NCI-H526 (cell line): ENCODE measurements around the gene LLCFC1.

Experiments used
- DNase-seq, 2 experiments: peaks; one replicate each; lab custom pipeline; 2025; lab: John Stamatoyannopoulos, UW

The LLCFC1 gene

DNA sequence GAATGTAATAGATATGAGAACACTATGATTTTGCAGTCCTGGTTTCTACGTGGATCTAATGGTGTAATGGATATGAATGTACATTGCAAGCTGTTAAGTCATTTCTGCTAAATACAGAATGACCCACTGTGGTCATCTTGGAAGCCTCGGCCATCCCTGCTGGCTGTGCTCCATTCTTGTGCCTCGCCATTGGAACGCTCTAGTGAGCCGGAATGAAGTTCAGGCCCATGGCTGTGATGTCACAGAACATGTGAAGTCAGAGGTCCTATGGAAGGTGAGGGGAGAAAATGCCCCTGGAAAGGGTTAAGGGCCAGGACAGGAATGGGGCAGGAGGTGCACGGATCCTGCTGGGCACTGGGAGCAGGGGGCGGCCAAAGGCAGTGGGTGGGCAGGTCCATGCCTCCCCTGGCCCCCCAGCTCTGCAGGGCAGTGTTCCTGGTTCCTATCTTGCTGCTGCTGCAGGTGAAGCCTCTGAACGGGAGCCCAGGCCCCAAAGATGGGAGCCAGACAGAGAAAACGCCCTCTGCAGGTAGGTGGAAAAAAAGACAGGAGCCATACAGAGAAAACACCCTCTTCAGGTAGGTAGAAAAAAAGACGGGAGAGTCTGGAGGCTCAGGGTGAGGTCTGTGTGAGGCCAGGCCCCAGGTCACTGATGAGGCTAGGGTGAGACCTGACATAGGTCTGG lies at the start of gene LLCFC1:
Gene LLCFC1 (plus strand): TSS at position 259 of the 685 bp plus-strand sequence. CDS start 138 bp downstream, at position 397.
- peak; percentile 2 to 19 for DNase-seq

DNA sequence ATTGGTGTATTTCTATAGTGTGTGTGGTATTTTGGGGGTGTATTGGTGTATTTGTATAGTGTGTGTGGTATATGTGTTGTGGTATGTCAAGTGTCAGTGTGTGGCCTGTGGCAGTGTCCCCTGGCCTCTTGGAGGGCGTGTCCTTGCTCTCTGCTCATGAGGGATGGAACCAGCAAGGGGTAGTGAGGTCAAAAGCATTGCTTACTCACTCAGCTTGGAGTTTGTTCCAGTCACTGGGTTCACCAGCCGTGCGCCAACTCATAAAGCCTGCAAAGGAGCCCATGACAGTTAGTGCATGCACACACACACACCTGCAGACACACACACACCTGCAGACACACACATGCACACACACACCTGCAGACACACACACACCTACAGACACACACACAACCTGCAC lies 49.5 kb upstream of the LLCFC1 start:
- no peak for DNase-seq

DNA sequence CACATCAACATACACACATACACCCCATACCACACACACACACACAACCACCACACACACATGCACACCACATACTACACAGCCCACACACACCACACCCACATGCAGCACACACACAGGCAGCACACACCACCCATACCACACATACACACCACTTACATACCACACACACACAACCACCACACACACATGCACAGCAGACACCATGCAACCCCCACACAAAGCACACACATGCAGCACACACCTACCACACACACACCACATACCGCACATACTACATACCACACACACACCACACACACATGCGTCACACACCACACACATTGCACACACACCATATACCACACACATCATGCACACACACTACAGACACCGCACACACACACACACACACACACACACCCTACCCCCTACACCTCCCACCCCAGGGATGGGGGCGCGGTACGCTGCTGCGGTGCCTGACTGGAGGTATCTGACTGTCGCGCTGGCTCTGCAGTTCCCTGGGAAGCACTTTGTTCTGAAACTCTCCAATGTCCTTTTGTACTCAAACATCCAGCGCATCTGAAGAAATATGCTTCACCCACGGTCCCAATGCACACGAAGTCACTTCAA lies 48.3 kb upstream of the LLCFC1 start:
- DNase-seq: no peak

DNA sequence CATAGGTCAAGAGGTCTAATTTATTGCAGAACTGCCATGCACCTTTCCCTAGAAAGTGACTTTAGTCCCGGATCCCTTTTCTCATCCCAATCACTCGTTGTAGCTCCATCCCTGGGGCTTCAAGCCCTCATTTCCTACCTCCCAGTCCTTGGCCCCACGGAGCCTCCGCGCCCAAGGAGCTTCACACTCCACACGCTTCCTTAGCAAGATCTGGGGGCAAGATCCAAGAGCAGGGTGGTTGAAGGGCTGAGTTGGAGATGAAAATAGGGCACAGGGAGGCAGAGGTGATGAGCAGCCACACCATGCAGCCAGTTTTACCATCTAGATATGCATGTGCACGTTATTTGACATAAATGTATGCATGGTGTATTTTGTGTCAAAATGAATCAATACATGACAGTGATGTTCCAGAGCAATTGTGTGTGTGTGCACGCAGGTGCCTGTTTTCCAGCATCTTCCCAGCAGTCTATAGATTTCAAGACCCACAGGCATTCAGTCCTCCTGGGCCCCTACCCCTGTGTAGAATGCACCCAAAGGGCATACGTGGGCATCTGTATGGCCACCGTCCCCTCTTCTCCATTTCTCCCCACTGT lies 47.7 kb upstream of the LLCFC1 start:
- DNase-seq: no peak

DNA sequence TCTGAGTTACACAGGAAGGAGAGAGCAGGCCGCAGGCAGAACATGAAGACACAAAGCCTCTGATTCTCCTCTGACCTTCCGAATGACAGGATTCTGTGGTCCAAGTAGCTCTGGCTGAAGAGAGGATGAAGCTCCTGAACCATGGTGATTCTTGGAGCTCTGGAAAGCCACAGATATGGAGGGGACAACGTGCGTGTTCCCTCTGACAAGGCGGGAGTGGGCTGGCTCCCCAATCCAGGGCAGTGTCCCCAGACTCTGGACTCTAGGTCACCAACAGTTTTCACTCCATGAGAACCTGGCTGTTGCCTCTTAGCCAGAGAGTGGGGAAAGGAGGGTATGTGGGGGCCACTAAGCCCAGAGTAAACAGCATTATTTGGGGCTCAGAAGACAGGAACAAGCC lies 46.3 kb upstream of the LLCFC1 start:
- DNase-seq: no peak

DNA sequence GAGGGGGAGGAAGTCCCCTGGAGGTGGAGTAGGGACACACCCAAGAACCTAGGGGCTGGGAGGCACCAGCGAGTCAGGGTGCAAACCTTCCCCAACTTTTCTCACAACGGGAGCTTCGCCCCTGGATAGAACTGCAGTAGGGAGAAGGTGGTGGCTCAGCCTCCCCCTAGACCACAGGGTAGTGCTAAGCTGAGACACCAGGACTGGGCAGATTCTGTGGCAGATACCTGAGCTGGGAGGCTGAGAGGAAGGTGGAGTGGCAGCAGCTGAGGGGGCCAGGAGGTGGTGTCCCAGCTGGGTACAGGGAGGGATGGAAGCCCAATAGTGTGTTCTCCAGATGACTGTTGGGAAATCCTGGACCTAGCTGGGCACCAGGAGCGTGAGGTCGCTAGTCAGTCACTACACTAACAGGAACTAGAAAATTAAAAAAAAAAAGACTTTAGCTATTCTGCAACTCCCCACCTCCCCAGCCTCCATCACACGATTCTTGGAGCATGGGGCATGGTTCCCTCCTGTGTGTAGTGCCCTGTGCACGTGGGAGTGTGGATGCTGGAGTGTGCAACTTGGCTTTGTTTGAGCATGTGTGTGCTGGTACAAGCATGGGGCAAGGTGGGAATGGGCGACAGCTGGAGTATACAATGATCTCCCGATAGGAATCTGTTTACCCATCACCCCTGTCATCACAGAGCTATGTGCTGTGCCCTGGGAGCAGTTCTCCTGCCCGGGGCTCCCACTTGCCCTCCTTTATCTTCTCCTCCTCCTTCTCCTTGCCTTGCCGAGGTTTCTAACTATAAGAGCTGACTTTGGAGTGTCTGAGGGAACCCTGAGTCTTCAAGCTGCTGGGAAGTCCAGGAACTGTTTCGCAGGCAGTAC lies 44.9 kb upstream of the LLCFC1 start:
- DNase-seq: no peak

DNA sequence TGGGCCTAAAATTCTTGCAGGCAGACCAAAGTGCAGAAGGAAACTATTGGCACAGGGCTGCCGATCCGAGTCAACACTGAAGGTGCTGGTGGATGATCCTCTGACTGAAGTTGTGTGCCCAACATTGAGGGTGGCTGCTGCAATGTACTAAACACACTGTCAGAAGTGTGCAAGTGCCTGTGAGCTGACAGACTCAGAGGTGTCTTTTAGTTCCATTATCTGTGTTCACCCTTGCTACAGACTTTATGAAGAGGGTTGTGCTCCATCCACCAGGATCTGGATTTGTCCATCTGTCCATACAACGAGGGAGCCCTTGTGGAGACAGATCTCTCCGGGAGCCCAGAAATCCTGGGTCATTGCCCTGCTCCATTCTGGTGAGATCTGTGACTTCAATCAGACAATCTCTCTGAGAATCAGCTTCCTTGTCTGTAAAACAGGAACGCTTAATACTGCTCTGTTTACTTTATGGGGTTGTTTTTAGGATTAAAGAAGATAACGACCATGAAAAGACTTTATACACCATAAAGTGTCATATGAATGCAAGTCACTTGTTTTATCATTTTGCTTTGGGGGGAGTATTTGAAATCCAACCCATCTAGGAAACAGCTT lies 44.2 kb upstream of the LLCFC1 start:
- no peak for DNase-seq

DNA sequence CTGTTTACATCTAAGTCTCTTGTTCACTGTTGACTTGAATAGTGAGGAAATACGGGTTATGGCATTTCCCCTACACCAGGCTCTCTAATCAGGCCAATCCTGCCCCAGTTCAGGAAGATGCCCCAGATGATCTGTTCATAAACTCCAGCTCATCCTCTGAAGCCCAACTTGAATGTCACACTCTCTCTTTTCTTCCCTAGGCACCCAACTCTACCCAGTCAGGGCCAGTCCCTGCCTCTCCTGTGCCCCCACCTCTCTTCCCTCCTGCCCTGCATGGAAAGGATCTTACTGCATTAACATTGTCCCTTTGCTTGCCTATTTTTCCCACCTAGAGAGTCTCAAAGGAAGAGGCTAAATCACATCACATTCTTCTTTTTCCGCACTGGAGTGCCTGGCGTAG lies 43.1 kb upstream of the LLCFC1 start:
- no peak for DNase-seq

DNA sequence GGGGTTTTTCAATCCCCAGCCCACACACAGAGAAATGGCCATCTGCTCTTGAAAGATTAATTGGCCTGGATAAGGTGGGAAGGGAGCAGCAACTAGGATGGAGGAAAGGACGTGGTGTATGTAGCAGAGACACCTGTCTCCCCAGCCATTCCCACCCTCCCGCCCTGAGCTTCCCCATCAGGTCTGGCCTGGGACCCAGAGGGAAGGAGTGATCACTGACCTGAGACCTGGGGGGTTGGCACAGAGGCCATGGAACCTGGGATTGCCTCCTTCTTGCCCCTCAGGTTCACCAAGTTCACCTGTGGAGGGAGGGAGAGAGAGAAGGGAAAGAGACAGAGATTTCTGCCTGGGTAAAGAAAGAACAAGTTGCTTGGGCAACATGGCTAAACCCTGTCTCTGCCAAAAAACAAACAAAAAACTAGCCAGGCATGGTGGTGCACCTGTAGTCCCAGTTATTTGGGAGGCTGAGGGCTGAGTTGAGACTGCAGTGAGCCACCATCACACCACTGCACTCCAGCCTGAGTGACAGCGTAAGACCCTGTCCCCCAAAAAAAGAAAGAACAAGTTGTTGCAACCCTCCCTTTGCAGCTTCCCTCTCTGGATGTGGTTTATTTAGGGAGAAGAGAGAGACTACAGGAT lies 42.4 kb upstream of the LLCFC1 start:
- DNase-seq: no peak

DNA sequence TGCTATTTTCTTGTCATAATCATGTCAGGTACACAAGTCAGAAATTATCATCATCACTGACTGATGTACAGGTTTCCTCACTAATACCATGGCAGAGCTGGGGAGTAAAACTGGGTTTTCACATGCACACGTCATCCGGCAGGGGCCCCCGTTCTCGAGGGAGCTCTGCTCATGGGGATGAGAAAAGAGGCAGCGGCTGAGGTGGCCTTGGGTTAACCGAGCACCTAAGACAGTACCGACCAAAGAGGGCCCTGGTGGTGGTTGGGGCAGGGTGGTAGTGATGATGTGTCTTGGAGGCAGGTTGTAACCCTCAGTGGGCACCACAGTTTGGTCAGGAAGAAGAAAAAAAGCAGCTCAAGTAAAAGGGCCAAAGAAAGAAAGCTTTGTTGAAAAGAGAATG lies 41.6 kb upstream of the LLCFC1 start:
- DNase-seq: no peak

DNA sequence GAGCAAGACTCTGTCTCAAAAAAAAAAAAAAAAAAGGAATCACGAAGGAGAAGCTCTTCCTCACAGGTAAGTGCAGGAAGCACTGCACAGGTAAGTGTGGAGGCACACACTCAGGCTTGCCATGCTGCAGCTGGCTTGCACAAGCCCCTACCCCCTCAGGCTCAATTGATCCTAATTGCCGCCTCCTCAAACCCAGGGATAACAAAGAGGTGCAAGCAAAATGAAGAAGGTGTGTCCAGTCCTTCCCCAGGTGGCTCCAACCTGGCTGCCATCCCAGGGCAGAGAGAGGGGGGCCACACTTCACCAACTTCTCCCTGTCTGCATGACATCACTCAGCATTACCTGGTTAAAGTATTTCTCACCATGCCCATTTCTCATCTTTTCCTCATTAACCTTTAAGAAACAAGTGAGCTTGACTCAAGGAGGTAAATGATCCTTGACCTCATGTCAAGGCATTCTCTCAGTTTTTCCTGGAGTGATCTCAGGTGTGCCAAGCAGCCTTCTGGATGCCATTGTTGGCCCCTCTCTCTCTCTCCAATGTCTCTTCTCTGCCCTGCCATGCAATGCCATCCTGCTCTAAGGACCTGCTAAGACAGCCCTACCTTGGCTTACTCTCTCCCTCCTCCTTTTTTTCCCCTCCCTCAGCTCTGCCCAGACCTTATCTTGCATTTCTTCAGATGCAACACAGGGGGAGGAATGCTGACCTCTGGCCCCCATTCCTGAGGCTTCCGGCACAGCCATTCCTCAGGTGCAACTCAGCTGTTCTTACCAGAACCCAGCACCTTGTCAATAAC lies 40.7 kb upstream of the LLCFC1 start:
- no peak for DNase-seq

DNA sequence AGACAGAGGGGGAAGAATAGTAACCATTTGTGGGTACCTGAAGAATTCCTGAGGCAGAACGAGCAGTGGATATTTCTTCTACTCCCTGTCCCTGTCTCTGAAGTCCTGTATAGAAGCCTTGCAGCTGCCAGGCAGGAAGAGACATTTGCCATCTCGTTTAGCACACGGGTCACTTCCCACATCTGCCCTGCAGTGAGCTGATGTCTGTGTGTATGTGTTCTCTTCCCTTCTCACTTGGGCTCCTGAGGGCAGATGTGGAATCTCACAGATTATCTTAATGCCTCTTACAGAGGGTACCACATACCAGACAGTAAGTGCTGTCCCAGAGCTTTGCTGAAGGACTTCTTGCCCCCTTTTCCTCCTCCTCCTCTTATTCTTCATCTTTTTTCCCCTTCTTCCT lies 39.6 kb upstream of the LLCFC1 start:
- no peak for DNase-seq

DNA sequence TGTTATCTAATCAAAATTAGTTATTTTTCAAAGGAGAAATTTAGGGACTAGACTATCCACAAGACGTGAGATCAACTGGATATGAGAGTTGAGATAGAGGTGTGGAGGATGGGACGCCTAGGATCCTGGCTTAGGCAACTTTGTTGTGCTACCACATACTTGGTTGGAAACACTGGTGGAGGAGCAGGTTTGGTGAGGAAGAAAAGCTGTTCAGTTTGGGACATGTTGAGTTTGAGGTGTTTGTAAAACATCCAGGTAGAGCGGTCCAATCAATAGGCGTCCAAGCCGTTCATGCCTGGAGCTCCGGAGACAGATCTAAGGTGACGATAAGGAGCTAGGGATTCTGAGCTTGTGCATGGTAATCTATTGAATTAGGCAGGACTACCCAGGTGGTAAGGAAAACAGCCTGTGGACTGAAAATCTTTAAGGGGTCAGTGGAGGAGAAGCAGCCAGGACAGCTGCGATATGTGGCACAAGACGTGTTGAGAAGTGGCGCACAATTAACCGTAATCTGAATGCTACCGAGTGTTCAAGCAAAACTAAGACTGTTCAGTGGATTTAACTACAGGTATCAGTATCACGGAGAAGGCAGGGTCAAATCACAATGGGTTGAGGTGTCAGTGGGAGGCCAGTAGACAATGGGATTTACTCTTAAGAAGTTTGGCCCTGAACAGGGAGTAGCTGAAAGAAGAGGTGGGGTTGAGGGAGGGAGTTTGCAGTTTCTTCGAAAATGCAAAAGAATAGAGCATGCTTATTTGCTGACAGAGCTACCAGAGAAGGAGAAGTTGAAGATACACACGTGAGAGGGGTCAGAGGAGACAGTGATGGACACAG lies 37.6 kb upstream of the LLCFC1 start:
- DNase-seq: no peak

DNA sequence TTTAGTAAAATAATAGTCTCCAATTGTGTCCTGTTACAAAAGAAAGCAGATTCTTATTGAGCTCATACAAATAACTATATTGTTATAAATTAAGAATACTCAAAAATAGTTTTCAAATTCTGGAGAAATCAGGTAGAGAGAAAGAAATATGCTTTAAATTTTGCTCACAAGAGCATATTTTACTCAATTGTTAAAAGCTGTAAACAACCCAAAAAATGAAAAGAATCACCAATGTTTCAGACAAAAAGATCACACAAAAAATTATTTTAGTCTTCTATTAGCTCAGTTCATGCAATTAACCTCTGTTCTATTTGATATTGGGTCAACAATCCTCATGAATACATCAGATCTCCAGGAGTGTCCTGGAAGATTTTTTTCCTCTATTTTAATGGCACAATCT lies 35.2 kb upstream of the LLCFC1 start:
- DNase-seq: no peak

DNA sequence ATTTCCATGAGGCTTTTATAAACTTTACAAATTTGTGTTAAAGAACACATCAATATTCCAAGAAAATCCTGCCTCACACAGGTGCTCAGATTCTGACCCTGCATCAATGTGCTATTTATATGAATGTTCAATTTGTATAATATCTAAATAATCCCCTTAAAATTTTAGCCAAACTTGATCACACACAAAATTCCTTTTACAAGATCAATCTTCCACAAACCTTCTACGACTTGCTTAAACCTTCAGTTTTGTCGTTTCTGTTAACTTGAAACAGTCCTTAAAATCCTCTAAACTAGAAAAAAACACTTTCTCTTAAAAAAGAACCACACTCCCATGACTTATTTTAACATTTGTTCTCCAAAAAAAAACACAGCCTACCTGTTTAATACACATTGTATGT lies 33.5 kb upstream of the LLCFC1 start:
- no peak for DNase-seq

DNA sequence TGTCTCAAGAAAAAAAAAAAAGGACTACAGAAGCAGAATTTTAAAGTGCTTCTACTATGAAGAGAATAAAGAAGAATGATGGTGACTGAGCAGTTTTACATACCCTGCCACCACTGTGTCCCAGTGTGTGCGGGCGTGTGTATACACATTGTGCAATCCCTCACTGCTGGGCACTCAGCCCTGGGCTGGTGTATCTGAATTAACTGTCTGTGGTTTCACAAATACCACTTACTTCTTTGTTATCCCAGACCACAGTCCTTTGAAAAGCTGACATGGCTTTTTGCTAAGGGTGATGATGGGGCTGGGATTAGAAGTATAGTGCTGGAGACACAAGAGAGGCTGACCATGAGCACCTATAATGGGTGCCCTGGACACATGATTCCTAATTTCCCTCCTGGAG lies 32.6 kb upstream of the LLCFC1 start:
- DNase-seq: no peak

DNA sequence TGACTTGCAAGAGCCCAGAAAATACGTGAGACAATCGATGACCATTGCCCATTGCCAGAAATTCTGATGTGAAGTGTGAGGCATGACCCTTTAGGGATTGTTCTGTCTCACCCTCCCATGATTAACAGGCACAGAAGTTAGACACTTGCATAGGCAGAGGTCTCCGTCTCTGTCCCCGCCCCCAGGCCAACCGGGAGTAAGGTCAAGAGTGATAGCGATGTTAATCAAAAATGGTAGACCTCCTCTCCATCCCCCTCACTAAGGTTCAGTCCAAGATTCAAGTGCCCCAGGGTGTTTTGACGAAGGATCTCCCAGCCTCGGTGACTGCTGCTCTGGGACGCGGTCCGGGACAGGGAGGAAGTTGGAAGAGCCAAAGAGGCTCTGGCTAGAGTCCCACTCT lies 31.0 kb upstream of the LLCFC1 start:
- DNase-seq: no peak

DNA sequence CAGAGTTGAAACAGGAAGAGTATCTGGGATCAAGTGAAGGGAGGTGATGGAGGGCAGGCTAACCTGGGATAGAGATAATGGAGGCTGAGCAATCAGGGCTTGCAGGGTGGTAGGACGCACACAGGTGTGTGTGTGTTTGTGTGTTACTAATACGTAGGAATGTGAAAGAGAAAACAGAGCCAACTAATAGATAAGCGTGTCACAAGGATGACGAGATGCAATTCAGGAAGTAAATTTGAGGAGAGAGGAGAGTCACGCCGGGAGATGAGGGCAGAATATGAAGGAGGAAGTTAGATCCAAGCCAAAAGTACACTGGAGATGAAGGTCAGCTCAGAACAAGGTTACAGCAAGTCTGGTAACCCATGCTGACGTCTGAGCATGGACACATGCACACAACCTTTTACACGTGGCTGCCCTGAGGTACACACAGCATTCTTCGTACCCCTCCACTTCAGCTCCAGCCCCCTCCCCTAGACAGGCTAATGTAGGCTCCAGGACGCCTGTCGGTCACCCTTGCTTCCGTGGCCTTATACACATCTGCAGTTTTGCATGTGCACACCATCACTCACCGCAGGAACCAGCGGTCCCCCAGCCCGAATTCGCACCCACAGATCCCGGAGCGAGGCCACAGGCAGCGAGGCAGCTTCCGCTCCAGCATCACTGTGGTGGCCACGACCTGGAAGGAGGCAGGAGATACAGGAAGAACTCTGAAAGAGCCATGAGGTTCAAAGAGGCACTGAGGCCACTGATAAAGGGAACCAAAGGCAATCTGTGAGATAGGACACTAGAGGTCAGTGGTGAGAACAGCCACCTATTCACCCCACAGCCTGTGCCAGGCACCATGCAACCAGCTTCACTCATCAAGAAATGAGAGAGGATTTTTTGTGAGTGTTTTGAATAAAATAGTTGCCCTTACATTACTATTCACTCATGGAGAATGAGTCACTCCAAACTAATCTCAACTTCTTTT lies 30.1 kb upstream of the LLCFC1 start:
- peak in 1 of 2 experiments; percentile 10 for DNase-seq

DNA sequence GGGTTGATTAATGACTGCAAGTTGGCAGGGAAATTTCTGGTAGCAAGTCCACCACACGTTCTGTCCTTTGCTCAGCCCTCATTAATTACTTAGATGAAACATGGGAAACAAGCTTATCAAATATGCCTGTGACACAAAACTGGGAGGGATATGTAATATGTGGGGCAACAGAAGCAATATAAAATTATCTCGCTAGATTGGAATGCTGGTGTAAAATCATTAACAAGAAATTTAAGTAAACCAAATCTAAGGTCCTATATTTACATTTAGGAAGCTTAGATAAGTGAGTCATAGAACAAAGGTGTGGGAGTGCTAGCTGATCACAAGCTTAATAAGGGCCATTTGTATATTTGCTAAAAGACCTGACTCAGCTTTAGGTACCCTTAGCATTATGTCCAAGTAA lies 29.3 kb upstream of the LLCFC1 start:
- DNase-seq: no peak
